ENCODE results near the gene TMEM106C.
A peak's percentile ranks its signal among the peaks of the same experiment; 100 is the strongest.

TMEM106C gene

GRCh38 chr12:48002414-48002730, 39.0 kb downstream of the TMEM106C start:
- no peak for TF ChIP-seq CTCF (IDR thresholded peaks at IDR 0.05)
- H3K4me3 ChIP-seq (ENCODE audit: low read depth, low read length) = no peak overlapping the region
- peaks cover 12% of the 10 kb centered on the region for H3K4me1 ChIP-seq
- H3K36me3 ChIP-seq (ENCODE audit: control insufficient read depth, insufficient read depth, low read length) = no peaks in the 10 kb centered on the region
- H3K27ac ChIP-seq = no peak overlapping the region
- no peak overlapping the region for H3K9ac ChIP-seq
- peak overlapping the region; percentile 9 for H3K4me2 ChIP-seq (ENCODE audit: low read length)
- H3K79me2 ChIP-seq = no peaks in the 10 kb centered on the region
- peaks cover 13% of the 10 kb centered on the region for H3K27me3 ChIP-seq (ENCODE audit: control insufficient read depth, insufficient read depth, low read length)
- no peak overlapping the region for H2AFZ ChIP-seq
- no peaks in the 10 kb centered on the region for H3K9me3 ChIP-seq (ENCODE audit: control insufficient read depth, low read length)

GRCh38 chr12:48002773-48003218, 39.4 kb downstream of the TMEM106C start:
- Histone ChIP-seq H3K4me2 (ENCODE audit: low read length) (peak overlapping the region; percentile 9), H3K36me3 (ENCODE audit: control insufficient read depth, insufficient read depth, low read length) (no peaks in the 10 kb centered on the region), H3K9ac (no peak overlapping the region), H3K9me3 (ENCODE audit: control insufficient read depth, low read length) (no peaks in the 10 kb centered on the region), H3K79me2 (no peaks in the 10 kb centered on the region), H3K4me1 (peaks cover 12% of the 10 kb centered on the region), H3K4me3 (ENCODE audit: low read depth, low read length) (no peak overlapping the region), H3K27me3 (ENCODE audit: control insufficient read depth, insufficient read depth, low read length) (peaks cover 13% of the 10 kb centered on the region), H3K27ac (no peak overlapping the region), H2AFZ (no peak overlapping the region)
- no peak for TF ChIP-seq CTCF (IDR thresholded peaks at IDR 0.05)

- Histone ChIP-seq H3K4me1 (peaks cover 12% of the 10 kb centered on the region), H2AFZ (no peak overlapping the region), H3K27me3 (ENCODE audit: control insufficient read depth, insufficient read depth, low read length) (peaks cover 13% of the 10 kb centered on the region), H3K9ac (no peak overlapping the region), H3K9me3 (ENCODE audit: control insufficient read depth, low read length) (no peaks in the 10 kb centered on the region), H3K36me3 (ENCODE audit: control insufficient read depth, insufficient read depth, low read length) (no peaks in the 10 kb centered on the region), H3K79me2 (no peaks in the 10 kb centered on the region), H3K27ac (no peak overlapping the region), H3K4me3 (ENCODE audit: low read depth, low read length) (no peak overlapping the region), H3K4me2 (ENCODE audit: low read length) (peak overlapping the region; percentile 50)
- no peak for TF ChIP-seq CTCF (IDR thresholded peaks at IDR 0.05)
These were observed 40.0 kb downstream of the TMEM106C start for GRCh38 chr12:48003226-48004052.

GRCh38 chr12:48004053-48004941, 40.9 kb downstream of the TMEM106C start, which contains the start of gene COL2A1:
Gene COL2A1 (minus strand): TSS chr12:48004476. CDS start chr12:48004321, 155 bp downstream.
- Histone ChIP-seq H2AFZ (peak within 1 kb of the TSS; percentile 63), H3K27ac (no peak within 1 kb of the TSS), H3K9ac (no peak within 1 kb of the TSS), H3K79me2 (no peaks in the 10 kb centered on the region), H3K9me3 (ENCODE audit: control insufficient read depth, low read length) (no peaks in the 10 kb centered on the region), H3K4me1 (peaks cover 12% of the 10 kb centered on the region), H3K27me3 (ENCODE audit: control insufficient read depth, insufficient read depth, low read length) (peaks cover 13% of the 10 kb centered on the region), H3K4me3 (ENCODE audit: low read depth, low read length) (no peak within 1 kb of the TSS), H3K4me2 (ENCODE audit: low read length) (peak within 1 kb of the TSS; percentile 50), H3K36me3 (ENCODE audit: control insufficient read depth, insufficient read depth, low read length) (no peaks in the 10 kb centered on the region)
- TF ChIP-seq CTCF (IDR thresholded peaks at IDR 0.05) = no peak

Measured in parathyroid adenoma (tissue), 2 donors.